ENCODE data around the gene RTEL1. TPM values are rescaled to one million over a fixed set of nuclear protein-coding genes. Genes with fewer than 3 reads are reported as not detected.

The RTEL1 gene
- total RNA-seq, 1 experiment from 2014 or later: 58.0 TPM

- BruUV-seq (replicated peaks): no TSS peak
- peak within 1 kb of the TSS; percentile 96 for H3K27ac ChIP-seq (ENCODE audit: low read depth, low read length)
- POLR2A ChIA-PET: no interaction called here
Observed at GRCh38 chr20:63739130-63740069, 81.3 kb downstream of the RTEL1 start, which contains the start of gene SLC2A4RG. Gene SLC2A4RG (plus strand): TSS chr20:63739776. CDS start chr20:63739913, 137 bp downstream.

More at GRCh38 chr20:63739130-63740069, 81.3 kb downstream of the RTEL1 start, which contains the start of gene SLC2A4RG:
- Histone ChIP-seq H3K4me2 (ENCODE audit: low read length) (peak within 1 kb of the TSS; percentile 78), H3K4me1 (ENCODE audit: control insufficient read depth in 1 of 2, insufficient read depth in 2 of 2, low read length in 2 of 2) (peaks cover 20 to 50% of the 10 kb centered on the region in 2 experiments; a peak in 3 of 4 replicates), H3K9ac (ENCODE audit: low read length) (peak within 1 kb of the TSS; percentile 89), H2AFZ (ENCODE audit: low read depth, low read length, poor library complexity, severe bottlenecking) (no peak within 1 kb of the TSS), H3K9me2 (ENCODE audit: insufficient read depth) (no peaks in the 10 kb centered on the region), H3K36me3 (ENCODE audit: control insufficient read depth in 1 of 2, insufficient read depth in 2 of 2, low read length in 2 of 2) (peaks cover 3 to 23% of the 10 kb centered on the region in 2 experiments; a peak in 2 of 4 replicates), H3K9me3 (ENCODE audit: control insufficient read depth in 1 of 2, insufficient read depth in 1 of 2, low read depth in 1 of 2, low read length in 2 of 2) (no peaks in the 10 kb centered on the region), H3K4me3 (replicated peaks in 1 of 2; ENCODE audit: low read depth in 1 of 2, low read length in 2 of 2) (peak within 1 kb of the TSS; percentile 76 to 85), H3K27me3 (ENCODE audit: insufficient read depth, low read length) (no peaks in the 10 kb centered on the region), H3K79me2 (ENCODE audit: insufficient read depth, low read length) (peaks cover 18% of the 10 kb centered on the region), H4K20me1 (ENCODE audit: insufficient read depth) (no peaks in the 10 kb centered on the region)
- DNase-seq (ENCODE audit: low read depth, low spot score) (no peak), ATAC-seq (peak; percentile 69)
- TF ChIP-seq CBX3 (IDR thresholded peaks at IDR 0.05; ENCODE audit: low read depth) (no peak), ATF3 (IDR thresholded peaks at IDR 0.05) (no peak), SRF (IDR thresholded peaks at IDR 0.05; ENCODE audit: low read depth) (no peak), ZFX (IDR thresholded peaks at IDR 0.05) (no peak), EZH2phosphoT487 (IDR thresholded peaks at IDR 0.05; ENCODE audit: borderline replicate concordance) (no peak), ELF1 (IDR thresholded peaks at IDR 0.05; ENCODE audit: borderline replicate concordance, low read depth) (no peak), POLR2A (IDR thresholded peaks at IDR 0.05; ENCODE audit: borderline replicate concordance, extremely low read depth, insufficient read depth, insufficient read length) (no peak), POLR2AphosphoS5 (IDR thresholded peaks at IDR 0.05; ENCODE audit: low read depth, low read length) (0 out of 2 replicates have a peak, but pooled peaks have one; percentile 45), CEBPB (IDR thresholded peaks at IDR 0.05; ENCODE audit: low read depth) (no peak)
- intact Hi-C loops (cut with micrococcal nuclease): loop anchor here (10.0 kb wide), 1 partner anchor 125 kb away; the partner anchor contains the start of genes ABHD16B and TPD52L2
- CTCF ChIA-PET: no interaction called here
- RAD21 ChIA-PET (ENCODE audit: low non-redundant PET in 1 of 2, low total read pairs in 2 of 2, uncharacterized antibody in 2 of 2, unreplicated experiment in 2 of 2): no interaction called here

Data from HCT116 (cell line).